ENCODE results near the gene USP31.

Gene USP31

GRCh38 chr16:23152386-23153178 lies 3.3 kb upstream of the USP31 start:
- DNase-seq (ENCODE audit: low spot score) = no peak
- in situ Hi-C loops (cut with MboI; ENCODE audit: low sequenced_read_pairs, unreplicated experiment) = no loop called here
- TF ChIP-seq CTCF (IDR thresholded peaks at IDR 0.05; ENCODE audit: borderline replicate concordance, control extremely low read depth, extremely low read depth, insufficient read depth, missing control alignments) = no peak

DNA sequence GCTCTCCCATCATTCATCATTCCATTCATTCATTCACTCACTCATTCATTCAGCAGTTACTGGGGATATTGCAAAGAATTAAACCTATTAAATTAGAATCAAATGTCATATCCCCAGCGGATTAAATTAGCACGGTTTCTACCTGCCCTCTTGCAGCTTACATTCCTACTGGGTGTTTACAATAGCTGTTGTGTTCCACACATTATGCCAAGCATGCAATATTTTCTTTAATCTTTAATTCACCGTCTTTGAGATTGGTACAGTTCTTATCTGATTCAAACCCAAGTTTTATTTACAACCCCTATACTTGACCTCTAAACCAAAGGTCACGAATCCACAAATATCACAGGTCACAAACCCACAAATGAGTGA lies 727 bp upstream of the USP31 start:
- in situ Hi-C loops (cut with MboI; ENCODE audit: low sequenced_read_pairs, unreplicated experiment) = no loop called here

DNA sequence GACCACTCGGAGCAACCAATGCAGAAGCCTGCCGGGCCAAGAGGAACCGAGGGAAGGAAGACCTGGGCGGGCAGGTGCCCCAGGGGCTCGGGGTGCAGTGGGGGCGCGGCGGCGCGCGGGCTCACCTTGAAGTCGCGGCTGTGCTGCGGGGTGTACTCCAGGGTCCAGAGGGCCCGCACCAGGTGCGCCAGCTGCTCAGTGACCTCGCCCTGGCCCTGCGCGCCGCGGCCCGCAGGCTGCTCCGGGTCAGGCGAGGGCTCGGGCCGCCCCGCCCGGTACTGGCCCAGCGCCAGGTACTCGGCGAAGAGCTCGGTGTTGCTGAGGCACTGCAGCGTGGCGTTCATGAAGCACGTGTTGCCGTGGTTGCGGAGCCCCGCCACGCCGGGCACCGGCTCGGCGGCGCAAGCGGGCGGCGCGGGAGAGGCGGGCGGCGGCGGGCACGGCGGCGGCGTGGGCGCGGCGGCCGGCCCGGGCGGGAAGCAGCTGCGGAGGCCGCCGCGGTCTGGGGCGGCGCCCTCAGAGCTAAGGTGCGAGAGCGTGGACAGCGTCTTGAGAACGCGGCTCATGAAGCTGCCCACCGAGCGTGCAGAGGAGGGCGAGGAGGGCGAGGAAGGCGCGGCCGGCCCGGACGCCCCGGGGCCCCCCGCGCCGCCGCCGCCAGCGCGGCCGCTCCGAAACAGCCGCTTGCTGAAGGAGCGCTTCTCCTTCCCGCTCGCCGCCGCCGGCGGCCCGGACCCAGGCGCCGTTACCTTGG lies 562 bp downstream of the USP31 start:
- DNase-seq (ENCODE audit: low spot score) = peak; percentile 67
- no peak for TF ChIP-seq CTCF (IDR thresholded peaks at IDR 0.05; ENCODE audit: borderline replicate concordance, control extremely low read depth, extremely low read depth, insufficient read depth, missing control alignments)
- in situ Hi-C loops (cut with MboI; ENCODE audit: low sequenced_read_pairs, unreplicated experiment) = no loop called here

More for the DNA sequence above, 727 bp upstream of the USP31 start:
- no peak for TF ChIP-seq CTCF (IDR thresholded peaks at IDR 0.05; ENCODE audit: borderline replicate concordance, control extremely low read depth, extremely low read depth, insufficient read depth, missing control alignments)
- DNase-seq (ENCODE audit: low spot score) = no peak

GRCh38 chr16:23148166-23148512 lies 1.1 kb downstream of the USP31 start:
- in situ Hi-C loops (cut with MboI; ENCODE audit: low sequenced_read_pairs, unreplicated experiment) = no loop called here
- no peak for TF ChIP-seq CTCF (IDR thresholded peaks at IDR 0.05; ENCODE audit: borderline replicate concordance, control extremely low read depth, extremely low read depth, insufficient read depth, missing control alignments)
- DNase-seq (ENCODE audit: low spot score) = no peak

DNA sequence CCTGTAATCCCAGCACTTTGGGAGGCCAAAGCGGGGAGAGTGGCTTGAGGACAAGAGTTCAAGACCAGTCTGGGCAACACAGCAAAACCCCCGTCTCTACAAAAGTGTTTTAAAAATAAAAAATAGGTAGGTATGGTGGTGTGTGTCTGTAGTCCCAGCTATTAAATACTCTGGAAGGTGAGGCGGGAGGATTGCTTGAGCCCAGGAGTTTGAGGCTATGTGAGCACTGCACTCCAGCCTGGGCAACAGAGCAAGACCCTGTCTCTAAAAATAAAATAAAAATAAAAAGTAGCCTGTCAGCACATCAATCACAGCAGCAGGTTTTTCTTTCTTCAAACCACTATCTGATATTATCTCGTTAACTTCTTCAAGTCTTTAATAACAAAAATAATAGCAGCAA lies 1.6 kb downstream of the USP31 start:
- no peak for DNase-seq (ENCODE audit: low spot score)
- in situ Hi-C loops (cut with MboI; ENCODE audit: low sequenced_read_pairs, unreplicated experiment) = no loop called here
- TF ChIP-seq CTCF (IDR thresholded peaks at IDR 0.05; ENCODE audit: borderline replicate concordance, control extremely low read depth, extremely low read depth, insufficient read depth, missing control alignments) = no peak

- TF ChIP-seq CTCF (IDR thresholded peaks at IDR 0.05; ENCODE audit: borderline replicate concordance, control extremely low read depth, extremely low read depth, insufficient read depth, missing control alignments) = no peak
- DNase-seq (ENCODE audit: low spot score) = no peak
- in situ Hi-C loops (cut with MboI; ENCODE audit: low sequenced_read_pairs, unreplicated experiment) = no loop called here
Measured at GRCh38 chr16:23146877-23147601, 2.2 kb downstream of the USP31 start.

All from GM13976 (cell line).